Astrocyte (in vitro differentiated cells and primary cell): ENCODE measurements around the gene ATXN1.

Experiments
- EZH2 ChIP-seq: IDR thresholded peaks from 2 replicates; pipeline ENCODE4 v1.6.1; 2012; ENCODE audit warnings: mild to moderate bottlenecking, low read length, inconsistent platforms; ENCODE audit not compliant: insufficient read depth
- TF ChIP-seq, protein P1 (sequence below): IDR thresholded peaks from 2 replicates; pipeline ENCODE4 v1.5.1; 2011; ENCODE audit warnings: low read depth, mild to moderate bottlenecking, inconsistent platforms, low read length, moderate library complexity; ENCODE audit not compliant: insufficient read depth

DNA sequence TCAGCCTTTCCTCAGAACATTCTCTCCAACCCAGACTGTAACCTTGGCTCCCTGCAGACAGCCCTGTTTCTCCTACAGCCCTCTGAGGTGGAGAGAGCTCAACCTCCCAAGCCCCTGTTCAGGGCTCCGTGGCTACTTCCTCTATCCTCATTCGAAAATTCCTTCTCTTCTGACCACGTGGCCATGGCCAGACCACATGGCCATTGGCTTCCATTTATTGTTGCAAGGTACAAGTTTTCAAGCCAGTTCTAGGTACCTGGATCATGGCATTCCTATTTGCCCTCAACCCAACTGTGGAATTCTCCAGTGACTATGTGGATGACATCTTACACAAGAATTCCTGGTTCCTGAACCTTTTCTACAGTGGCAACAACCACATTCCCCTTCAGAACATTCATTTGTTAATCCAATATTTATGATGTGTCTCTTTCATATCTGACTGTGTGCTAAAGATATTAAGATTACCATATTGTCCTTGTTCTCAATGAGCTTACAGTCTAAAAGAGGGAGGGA lies 361.0 kb downstream of the ATXN1 start:
- TF ChIP-seq, protein P1, sequence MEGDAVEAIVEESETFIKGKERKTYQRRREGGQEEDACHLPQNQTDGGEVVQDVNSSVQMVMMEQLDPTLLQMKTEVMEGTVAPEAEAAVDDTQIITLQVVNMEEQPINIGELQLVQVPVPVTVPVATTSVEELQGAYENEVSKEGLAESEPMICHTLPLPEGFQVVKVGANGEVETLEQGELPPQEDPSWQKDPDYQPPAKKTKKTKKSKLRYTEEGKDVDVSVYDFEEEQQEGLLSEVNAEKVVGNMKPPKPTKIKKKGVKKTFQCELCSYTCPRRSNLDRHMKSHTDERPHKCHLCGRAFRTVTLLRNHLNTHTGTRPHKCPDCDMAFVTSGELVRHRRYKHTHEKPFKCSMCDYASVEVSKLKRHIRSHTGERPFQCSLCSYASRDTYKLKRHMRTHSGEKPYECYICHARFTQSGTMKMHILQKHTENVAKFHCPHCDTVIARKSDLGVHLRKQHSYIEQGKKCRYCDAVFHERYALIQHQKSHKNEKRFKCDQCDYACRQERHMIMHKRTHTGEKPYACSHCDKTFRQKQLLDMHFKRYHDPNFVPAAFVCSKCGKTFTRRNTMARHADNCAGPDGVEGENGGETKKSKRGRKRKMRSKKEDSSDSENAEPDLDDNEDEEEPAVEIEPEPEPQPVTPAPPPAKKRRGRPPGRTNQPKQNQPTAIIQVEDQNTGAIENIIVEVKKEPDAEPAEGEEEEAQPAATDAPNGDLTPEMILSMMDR, result no peak
- no peak for TF ChIP-seq EZH2
